Hematopoietic multipotent progenitor cell (in vitro differentiated cells): ENCODE data around the gene CREG2. TPM values are rescaled to one million over a fixed set of nuclear protein-coding genes. Genes with fewer than 3 reads are reported as not detected.

Experiments used
- DNase-seq, 3 donors: peaks; one replicate each; pipeline ENCODE4 v3.0.0-alpha.2; 2011 to 2015; ENCODE audit warnings: low read depth in 2 of 3, low spot score in 2 of 3
- total RNA-seq: library from RNA; depleted of rRNA; stranded (reverse); fragments of >200 nt; gene quantifications from one replicate; pipeline ENCODE4 v1.2.3, GENCODE V29; 2012

The CREG2 gene
- total RNA-seq, 1 donor = 0.27 TPM

GRCh38 chr2:101410114-101410513, 22.8 kb upstream of the CREG2 start:
- DNase-seq = no peak

- no peak for DNase-seq
Measured at GRCh38 chr2:101409699-101410098, 22.4 kb upstream of the CREG2 start.

GRCh38 chr2:101408925-101409324, 21.6 kb upstream of the CREG2 start:
- no peak for DNase-seq

- peak in 1 of 3 donors; percentile 57 for DNase-seq
Measured at GRCh38 chr2:101405351-101405899, 18.1 kb upstream of the CREG2 start.

GRCh38 chr2:101403745-101404144, 16.4 kb upstream of the CREG2 start:
- no peak for DNase-seq

- DNase-seq = no peak
Measured at GRCh38 chr2:101402630-101403029, 15.3 kb upstream of the CREG2 start.

- no peak for DNase-seq
Measured at GRCh38 chr2:101401906-101402305, 14.6 kb upstream of the CREG2 start.

GRCh38 chr2:101401326-101401665, 14.0 kb upstream of the CREG2 start:
- peak in 2 of 3 donors; percentile 62 to 82 for DNase-seq

- peak in 2 of 3 donors; percentile 72 to 87 for DNase-seq
Measured at GRCh38 chr2:101400506-101401325, 13.4 kb upstream of the CREG2 start.

- peak in 1 of 3 donors; percentile 46 for DNase-seq
Measured at GRCh38 chr2:101400048-101400447, 12.7 kb upstream of the CREG2 start.

GRCh38 chr2:101399021-101399799, 11.9 kb upstream of the CREG2 start:
- DNase-seq = no peak

GRCh38 chr2:101398116-101398821, 11.0 kb upstream of the CREG2 start:
- no peak for DNase-seq

GRCh38 chr2:101396316-101396717, 9.0 kb upstream of the CREG2 start:
- DNase-seq = no peak

GRCh38 chr2:101395545-101396315, 8.4 kb upstream of the CREG2 start:
- no peak for DNase-seq

- DNase-seq = no peak
Measured at GRCh38 chr2:101388232-101388631, 929 bp upstream of the CREG2 start.

- DNase-seq = no peak
Measured at GRCh38 chr2:101386599-101387150, 628 bp downstream of the CREG2 start.

GRCh38 chr2:101383016-101383541, 4.2 kb downstream of the CREG2 start:
- no peak for DNase-seq

GRCh38 chr2:101382442-101382841, 4.9 kb downstream of the CREG2 start:
- DNase-seq = no peak

GRCh38 chr2:101380376-101380775, 6.9 kb downstream of the CREG2 start:
- no peak for DNase-seq

GRCh38 chr2:101379091-101379490, 8.2 kb downstream of the CREG2 start:
- no peak for DNase-seq
